Smooth muscle cell of bladder (primary cell): ENCODE results near the gene CCM2. TPM values are rescaled to one million over a fixed set of nuclear protein-coding genes. Genes with fewer than 3 reads are reported as not detected.

Source experiments
- total RNA-seq: library from RNA; depleted of rRNA; stranded (reverse); fragments of >200 nt; gene quantifications from 2 replicates; pipeline ENCODE4 v1.2.3, GENCODE V29; 2014

The CCM2 gene
- total RNA-seq, result 34.7 and 44.6 TPM in 2 replicates

GRCh38 chr7:45000093-45001032 lies at the start of gene CCM2:
TSS of gene CCM2 (plus strand) at chr7:45000201. CDS start at chr7:45000334, 133 bp downstream.

DNA sequence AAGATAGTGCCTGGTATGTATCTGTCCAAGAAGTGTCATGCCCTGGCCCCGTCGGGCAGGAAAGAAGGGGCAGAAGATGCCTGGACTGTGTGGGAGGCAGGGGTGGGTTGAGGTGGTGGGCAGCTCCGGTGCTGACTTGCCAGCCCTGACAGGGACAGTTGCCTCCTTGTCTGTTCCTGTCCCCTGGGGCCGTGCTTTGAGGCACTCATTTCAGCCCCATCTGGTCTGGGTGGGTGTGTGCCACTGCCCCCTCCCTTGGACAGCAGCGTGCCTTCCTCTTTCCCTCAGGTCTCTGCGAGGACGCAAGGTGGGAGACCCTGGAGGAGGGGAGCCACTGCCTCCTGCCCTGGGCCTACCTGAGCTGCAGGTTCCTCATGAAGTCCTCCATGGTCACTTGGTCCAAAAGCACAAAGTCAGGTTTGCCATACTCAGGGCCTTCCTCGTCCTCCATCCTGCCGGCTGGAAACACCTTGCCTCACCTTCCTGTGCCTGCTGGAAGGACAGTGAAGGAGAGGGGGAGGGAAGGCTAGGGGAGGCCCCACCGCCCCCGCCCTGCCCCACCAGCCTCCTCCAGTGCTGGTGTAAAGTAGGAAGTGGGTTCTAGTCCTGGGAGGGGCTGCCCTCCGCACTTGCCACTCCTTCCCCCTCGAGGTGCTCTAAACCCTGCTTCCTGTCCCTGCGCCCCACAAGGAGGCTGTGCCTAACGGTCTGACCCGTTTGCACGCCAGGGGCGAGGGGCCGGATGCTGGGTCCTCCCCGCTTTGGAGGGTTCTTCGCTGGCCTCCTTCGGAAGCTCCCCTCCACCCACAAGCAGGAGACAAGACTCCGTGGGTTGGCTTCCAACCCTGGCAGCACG lies 21.3 kb upstream of the CCM2 start, which contains the start of gene MYO1G:
Gene MYO1G (minus strand): TSS at position 505 of the 856 bp plus-strand sequence. CDS start 54 bp downstream, at position 451.

GRCh38 chr7:45088821-45089340 lies 88.9 kb downstream of the CCM2 start, which contains the start of gene NACAD:
TSS of gene NACAD (minus strand) at chr7:45088969. CDS start at chr7:45088894, 75 bp downstream.

GRCh38 chr7:45111298-45112223 lies 111.6 kb downstream of the CCM2 start, which contains the start of gene TBRG4:
TSS of gene TBRG4 (minus strand) at chr7:45111697. CDS start at chr7:45109237, 2,460 bp downstream.

Other genes with a start within 250 kb of the CCM2 start
- gene PPIA, start 203.5 kb upstream of the CCM2 start, total RNA-seq, result 1,090 and 1,145 TPM in 2 replicates
- gene H2AZ2, start 152.1 kb upstream of the CCM2 start, total RNA-seq, result 186 and 193 TPM in 2 replicates
- gene PURB, start 114.7 kb upstream of the CCM2 start, total RNA-seq, result 10.2 and 11.3 TPM in 2 replicates
- under 0.01 and 0.09 TPM in 2 replicates for gene MYO1G, start 21.2 kb upstream of the CCM2 start, total RNA-seq
- gene NACAD, start 88.8 kb downstream of the CCM2 start, total RNA-seq, result 0.71 and 0.83 TPM in 2 replicates
- 47.5 and 60.5 TPM in 2 replicates for gene TBRG4, start 111.5 kb downstream of the CCM2 start, total RNA-seq
- not detected in 2 replicates for gene RAMP3, start 157.6 kb downstream of the CCM2 start, total RNA-seq